Left ventricle myocardium superior (tissue), 1 donor: ENCODE results near the gene RASL11A. TPM values are rescaled to one million over a fixed set of nuclear protein-coding genes. Genes with fewer than 3 reads are reported as not detected.
"Not testable (repeated sequence)": the region's sequence is repeated elsewhere in the genome, so short reads cannot be mapped to it uniquely, and the experiment has no call there.

Experiments
- ATAC-seq: fragments of 200-7000 bp; cut with Tn5 transposase; one replicate; pipeline ENCODE4 v1.9.1; 2020; ENCODE audit warnings: mild to moderate bottlenecking, moderate library complexity
- DNase-seq: peaks from one replicate; pipeline ENCODE4 v3.0.0-alpha.2; 2020
- intact Hi-C: fragments of 100-400 bp; cut with micrococcal nuclease; formaldehyde crosslinking; loops from one replicate; pipeline ENCODE4 v1.11.0; 2022
- total RNA-seq: library from RNA; stranded (reverse); fragmentation: NEBNext Ultra II Directional; extraction: Animal tissue kit (Norgen Biotek cat#: 25700); gene quantifications from one replicate; pipeline ENCODE4 v1.2.1, GENCODE V29; 2021
- donor health status: DM: no; HTN: yes; CAD: no; lungs with severe emphysema.

The RASL11A gene
- total RNA-seq, 1 donor from 2014 or later: 7.9 TPM

DNA sequence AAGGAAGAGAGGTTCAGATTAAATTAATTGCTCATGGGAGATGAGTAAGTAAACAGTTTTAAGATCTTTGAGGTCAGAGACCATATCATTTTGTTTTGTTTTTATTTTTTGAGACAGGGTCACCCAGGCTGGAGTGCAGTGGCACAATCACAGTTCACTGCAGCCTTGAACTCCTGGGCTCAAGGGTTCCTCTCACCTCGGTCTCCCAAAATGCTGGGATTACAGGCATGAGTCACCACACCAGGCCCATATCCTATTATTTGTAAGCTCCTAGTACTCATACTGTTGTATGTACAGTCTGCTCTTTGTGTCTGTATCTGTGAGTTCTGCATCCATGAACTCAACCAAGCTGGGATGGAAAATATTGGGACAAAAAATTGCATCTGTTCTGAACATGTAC is 6.0 kb upstream of the RASL11A start:
- ATAC-seq: no peak
- DNase-seq: no peak
- intact Hi-C loops: no loop called here

DNA sequence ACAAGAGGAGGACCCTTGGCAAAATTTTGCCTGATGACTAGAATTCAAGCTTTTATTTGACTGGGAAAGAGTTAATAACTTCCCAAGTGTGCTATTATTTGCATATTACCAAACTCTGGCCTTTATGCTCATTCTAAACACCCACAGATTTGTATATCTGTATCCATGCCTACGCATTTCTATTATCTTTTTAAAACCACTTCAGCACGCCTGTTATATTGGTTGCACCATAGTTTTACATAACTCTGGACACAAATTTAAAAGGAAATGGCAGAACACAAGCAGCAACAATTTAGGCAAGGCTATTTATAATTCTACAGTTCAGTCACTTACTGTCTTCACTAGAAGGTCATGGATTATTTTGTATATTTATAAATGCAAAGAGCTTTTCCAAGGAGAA is 3.7 kb upstream of the RASL11A start:
- ATAC-seq: no peak
- no peak for DNase-seq
- intact Hi-C loops: no loop called here

DNA sequence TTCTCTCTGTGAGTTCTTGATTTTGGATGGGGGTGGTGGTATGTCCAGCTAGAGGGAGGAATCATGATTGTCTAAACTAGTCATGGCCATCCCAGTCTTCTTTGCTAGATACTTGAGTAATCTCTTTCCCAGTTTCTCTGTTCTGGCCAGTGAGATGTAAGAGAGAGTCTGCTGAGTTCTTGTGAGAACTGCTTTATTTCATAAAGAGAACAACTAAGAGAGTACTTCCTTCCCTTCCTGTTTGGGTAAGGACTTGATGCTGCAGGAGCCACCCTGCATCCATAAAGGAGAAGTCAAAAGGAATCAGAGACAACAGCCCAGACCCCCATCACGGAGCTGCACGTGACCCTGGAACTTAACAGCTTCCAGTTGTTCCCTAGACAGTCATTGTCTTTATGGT is 3.0 kb upstream of the RASL11A start:
- ATAC-seq (no peak), DNase-seq (no peak)
- intact Hi-C loops: no loop called here

DNA sequence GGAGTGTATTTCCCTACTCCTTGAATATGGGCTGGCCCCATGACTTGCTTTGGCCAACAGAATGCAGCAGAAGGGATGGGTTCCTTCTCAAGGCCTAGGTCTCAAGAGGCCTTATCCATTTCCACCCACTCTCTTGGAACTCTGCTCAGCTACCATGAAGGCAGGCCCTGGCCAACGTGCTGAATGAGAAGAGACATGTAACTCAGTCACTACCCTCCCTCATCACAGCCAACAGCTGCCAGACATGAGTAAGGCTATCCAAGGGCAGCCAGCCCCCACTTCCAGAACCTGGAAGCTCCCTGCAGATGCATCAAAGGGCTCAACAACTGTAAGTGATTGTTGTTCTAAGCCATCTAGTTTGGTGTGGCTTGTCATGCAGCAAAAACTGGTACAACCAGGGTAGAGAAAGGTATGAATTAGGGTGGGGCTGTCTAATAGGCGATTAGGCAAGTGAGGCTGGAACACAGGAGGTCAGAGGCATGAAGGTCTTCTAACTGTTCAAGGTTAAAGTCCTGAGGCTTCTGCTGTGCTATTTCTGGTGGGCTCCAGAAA is 1.4 kb upstream of the RASL11A start:
- ATAC-seq (no peak), DNase-seq (no peak)
- intact Hi-C loops: no loop called here

DNA sequence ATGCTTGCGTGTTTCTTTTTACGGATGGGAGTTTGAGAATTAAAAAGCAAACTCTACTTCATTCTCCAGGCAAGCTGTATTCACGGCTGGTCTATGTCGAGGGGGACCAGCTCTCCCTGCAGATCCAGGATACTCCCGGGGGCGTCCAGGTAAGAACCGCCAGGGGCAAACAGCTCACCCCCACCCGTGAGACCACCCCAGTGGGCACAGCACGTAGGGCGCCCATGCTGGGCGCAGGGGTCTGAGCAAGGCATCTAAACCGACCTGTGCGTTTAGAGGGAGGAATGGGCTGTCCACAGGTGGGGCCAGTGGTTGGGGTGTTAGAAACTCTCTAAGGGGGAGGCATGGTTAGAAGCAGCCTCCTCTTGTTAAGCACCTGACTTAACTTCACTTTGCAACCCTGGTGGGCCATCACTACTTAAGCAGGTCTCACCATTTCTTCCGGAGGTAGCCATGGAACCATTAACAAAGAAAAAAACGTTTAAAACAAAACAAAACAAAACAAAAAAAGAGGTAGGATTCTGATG is 1.0 kb downstream of the RASL11A start:
- DNase-seq (no peak), ATAC-seq (no peak)
- intact Hi-C loops: no loop called here

DNA sequence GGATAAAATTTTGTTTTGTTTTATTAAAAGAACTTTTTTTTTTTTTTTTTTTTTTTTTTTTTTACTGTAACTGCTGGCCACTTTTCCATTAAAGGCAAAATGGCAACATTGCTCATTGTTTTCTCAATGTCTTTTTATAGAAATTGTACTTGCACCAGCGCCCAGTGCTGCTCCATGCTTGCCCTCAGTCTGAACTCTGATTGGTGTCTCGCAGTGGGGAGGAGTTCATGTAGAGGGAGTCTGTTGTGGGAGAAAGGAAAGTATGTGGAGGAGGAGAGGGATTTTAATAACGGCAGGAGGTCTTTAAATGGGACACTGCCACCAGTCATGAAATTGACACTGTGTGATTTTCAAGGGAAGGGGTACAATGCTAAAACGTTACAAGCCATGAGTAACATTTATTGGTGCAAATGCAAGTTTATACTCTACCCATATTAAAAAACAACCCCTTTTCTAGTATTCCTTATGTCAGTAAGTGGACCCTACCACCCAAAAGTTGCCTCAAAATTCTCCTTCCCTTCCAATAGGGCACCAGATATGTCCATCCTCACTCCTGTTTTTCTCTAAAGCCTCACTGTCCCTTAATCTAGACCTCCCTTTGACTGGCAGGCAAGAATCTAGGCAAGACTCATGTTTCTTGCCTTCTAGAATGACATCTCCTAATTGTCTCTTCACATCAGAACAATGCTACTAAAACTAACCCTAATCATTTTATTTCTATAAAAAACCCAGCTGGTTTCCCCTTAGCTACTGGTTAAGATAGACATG is 3.2 kb downstream of the RASL11A start:
- intact Hi-C loops: no loop called here
- no peak for DNase-seq
- ATAC-seq: no peak

DNA sequence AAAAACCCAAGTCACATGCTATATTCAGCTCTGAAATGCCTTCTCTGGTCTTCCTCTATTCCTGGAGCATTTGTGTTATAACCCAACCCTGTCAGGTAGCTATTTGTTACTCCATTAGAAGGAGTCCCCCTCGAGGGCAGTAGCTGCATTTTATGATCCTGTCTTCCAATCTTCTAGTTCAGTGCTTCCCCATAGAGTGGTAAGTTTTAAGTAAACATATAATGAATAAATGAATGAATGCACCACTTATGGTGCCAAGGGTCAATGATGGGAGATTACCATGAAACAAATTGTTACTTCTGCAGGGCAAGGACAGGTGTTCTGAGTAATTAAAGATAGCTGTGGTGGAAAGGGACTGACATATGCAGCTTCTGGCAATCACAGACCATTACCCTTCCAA is 4.0 kb downstream of the RASL11A start:
- DNase-seq (no peak), ATAC-seq (no peak)
- intact Hi-C loops: no loop called here

DNA sequence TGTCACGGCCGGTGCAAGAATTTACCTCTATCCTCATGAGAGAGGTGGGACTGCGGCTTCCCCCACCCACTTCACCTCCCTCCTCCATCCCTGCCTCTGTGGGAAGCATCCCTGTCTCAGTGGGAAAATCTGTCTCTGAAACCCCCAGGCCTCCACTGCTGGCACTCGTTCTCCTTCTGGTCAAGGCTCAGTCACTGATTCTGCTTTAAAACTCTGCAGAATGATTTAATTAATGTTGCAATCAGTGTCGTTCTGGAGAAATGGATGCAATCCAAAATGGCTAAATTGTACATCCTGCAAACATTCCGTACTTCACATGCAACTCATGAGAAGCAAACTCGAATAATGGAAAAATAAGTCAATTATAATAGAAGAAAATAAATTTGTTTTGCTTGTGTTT is 5.6 kb downstream of the RASL11A start:
- intact Hi-C loops: no loop called here
- DNase-seq: no peak
- ATAC-seq: peak; percentile 18

DNA sequence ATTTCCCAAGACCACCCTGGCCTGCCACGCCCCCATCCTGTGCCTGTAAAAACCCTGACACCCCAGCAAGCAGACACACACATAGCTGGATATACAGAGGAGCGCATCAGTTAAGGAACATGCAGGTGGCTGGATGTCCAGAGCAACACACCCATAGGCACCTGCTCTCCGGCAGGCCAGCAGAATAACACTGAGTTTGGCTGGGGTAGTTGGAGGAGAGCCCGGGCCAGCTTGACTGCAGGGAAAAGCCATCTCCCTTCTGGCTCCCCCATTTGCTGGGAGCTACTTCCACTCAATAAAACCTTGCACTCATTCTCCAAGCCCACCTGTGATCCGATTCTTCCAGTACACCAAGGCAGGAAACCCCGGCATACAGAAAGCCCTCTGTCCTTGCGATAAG is 8.9 kb downstream of the RASL11A start:
- no peak for DNase-seq
- intact Hi-C loops: no loop called here
- ATAC-seq: no peak

DNA sequence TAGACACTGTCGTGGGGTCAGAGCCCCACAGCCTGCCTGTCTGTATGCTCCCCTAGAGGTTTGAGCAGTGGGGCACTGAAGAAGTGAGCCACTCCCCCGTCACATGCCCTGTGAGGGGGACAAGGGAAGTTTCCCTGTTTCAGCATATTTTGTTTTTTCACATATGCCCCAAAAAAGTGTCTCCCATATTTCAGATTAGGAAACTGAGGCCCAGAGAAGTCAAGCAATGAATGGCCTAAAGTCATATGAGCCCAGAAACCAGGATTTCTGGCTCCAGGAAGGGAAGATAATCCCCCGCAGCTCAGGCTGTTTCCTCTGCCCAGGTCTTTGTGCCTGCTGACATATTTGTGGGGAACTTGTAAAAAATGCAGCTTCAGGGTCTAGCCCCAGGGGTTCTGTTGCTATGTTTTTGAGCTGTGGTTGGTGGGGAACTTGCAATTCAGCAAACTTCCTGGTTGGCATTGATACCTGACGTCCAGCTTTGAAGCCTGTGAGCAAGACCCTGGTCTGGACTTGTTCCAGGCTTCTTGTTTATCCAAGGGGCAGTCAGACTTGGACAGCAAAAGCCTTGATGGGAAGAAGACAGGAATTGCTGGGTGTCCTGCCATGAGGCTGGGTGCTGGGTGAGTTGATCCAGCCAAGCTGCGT is 9.5 kb downstream of the RASL11A start:
- ATAC-seq: no peak
- intact Hi-C loops: loop anchor here (10.0 kb wide), 1 partner anchor 295 kb away; no protein-coding TSS in a partner anchor

DNA sequence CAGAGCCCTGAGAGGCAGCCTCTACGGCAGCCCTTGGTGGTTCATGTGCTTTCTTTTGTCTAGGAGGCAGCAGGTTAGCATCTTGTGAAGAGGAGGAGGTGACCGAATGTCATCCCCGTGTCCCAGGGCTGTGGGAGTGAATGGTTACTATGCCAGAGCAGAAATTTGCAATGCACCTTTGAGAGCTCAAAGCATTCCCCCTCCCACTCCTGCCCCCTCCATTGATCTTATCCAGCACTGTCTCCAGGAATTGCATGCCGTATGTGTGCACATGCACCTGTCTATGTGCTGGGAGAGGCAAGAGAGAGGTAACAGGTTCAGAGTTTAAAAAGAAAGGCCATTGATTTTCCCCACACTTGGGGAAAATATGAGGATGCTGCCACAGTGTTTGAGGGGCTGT is 10.2 kb downstream of the RASL11A start:
- no peak for ATAC-seq
- no peak for DNase-seq
- intact Hi-C loops: loop anchor here (10.0 kb wide), 1 partner anchor 296 kb away; no protein-coding TSS in a partner anchor

More for the DNA sequence above, 9.5 kb downstream of the RASL11A start:
- no peak for DNase-seq

DNA sequence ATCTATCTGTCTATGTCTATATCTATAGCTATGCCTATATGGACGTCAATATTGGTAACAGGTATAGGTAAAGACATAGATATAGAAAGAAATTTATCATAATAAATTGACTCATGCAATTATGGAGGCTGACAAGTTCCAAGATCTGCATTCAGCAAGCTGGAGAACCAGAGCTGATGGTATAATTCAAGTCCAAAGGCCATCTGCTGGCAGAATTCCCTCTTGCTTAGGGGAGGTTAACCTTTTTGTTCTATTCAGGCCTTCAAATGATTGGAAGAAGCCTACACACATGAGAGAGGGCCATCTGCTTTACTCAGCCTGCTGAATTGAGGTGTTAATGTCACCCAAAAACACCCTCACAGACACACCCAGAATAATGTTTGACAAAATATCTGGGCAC is 10.8 kb downstream of the RASL11A start:
- intact Hi-C loops: loop anchor here (10.0 kb wide), 1 partner anchor 297 kb away; no protein-coding TSS in a partner anchor
- ATAC-seq (no peak), DNase-seq (no peak)

DNA sequence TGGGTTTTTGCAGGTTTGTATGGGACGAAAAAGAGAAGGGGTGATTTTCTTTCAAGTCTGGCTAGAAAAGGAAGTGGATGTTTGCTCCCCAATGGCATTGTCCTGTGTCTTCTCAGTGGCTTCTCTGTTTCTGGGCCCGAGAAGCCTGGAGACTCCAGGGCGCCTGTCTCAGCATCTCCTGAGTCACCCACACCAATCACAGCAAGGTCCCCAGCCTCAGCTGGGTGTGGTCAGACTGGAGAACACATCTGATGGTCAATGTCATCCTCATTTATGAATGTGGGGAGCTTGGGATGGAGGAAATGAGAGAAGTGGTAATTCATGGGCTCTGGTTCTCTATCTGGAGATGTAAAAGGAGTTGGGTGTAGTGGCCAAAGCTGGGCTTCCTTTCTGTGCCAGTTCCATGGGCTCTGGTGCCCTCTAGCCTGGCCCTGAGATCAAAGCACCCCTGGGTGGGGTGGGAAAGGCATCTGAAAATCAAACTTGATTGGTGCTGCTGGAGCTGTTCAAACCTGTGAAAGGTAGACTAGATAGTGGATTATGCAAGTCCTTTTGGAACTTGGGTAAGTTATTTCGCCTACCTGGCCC is 13.4 kb downstream of the RASL11A start:
- intact Hi-C loops: loop anchor here (10.0 kb wide), 1 partner anchor 299 kb away; no protein-coding TSS in a partner anchor
- DNase-seq (no peak), ATAC-seq (peak; percentile 83)

DNA sequence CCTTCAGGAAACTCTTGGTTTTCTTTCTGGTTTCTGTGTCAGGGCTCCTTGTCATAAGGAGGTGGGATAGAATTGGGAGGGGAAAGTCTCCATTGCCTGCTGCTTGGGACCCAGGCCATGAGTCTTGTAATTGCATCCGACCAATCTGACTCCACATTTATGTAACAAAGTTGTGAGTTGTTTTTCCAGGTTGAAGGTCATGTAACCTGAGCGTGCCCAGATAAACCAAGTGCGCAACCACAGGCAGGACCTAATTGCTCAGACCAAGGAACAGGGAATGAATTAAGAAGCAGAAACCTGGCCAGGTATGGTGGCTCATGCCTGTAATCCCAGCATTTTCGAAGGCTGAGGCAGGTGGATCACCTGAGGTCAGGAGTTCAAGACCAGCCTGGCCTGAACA is 17.8 kb downstream of the RASL11A start:
- ATAC-seq: no peak
- intact Hi-C loops: loop anchor here (10.0 kb wide), 1 partner anchor 304 kb away; no protein-coding TSS in a partner anchor
- DNase-seq: no peak

DNA sequence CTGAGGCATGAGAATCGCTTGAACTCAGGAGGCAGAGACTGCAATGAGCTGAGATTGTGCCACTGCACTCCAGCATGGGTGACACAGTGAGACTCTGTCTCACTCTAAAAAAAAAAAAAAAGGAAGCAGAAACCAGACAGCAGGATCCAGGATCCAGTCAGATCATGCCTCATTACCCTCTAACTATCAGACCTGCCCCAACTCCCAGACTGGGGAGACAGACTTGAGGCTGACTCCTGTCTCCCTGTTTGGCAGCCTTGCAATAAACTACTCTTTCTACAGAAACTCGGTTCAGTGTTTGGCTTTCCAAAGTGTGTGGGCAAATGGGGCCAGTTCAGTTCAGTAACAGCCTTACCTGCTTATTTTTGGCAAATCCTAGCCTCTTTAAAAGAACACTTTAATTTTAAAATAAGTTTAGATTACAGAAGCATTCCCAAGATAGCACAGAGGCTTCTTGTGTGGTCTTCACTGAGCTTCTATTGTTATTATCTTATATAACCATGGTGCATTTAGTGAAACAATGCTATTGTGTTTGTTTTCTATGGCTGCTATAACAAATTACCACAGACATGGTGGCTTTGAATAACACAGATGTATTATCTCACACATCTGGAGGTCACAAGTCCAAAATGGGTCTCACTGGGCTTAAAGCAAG is 18.5 kb downstream of the RASL11A start:
- DNase-seq (no peak), ATAC-seq (no peak)
- intact Hi-C loops: loop anchor here (10.0 kb wide), 1 partner anchor 304 kb away; no protein-coding TSS in a partner anchor

DNA sequence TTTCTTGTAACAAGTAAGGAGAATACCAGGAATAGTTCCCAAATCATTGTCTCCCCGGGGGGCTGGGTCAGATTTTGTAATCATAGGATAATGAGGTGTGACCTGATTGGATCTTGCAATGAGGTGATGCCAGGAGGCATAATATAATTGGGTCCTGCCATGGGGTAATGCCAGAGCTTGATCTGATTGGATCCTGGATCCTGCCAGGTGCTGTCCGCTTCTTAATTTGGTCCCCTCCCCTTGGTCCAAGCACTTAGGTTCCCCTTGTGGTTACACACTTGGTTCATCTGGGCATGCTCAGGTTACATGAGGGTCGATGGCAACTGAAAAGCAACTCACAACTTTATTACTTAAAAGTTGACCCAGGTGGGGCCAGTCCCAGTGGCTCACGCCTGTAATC is 20.1 kb downstream of the RASL11A start:
- ATAC-seq (no peak), DNase-seq (no peak)
- intact Hi-C loops: no loop called here

DNA sequence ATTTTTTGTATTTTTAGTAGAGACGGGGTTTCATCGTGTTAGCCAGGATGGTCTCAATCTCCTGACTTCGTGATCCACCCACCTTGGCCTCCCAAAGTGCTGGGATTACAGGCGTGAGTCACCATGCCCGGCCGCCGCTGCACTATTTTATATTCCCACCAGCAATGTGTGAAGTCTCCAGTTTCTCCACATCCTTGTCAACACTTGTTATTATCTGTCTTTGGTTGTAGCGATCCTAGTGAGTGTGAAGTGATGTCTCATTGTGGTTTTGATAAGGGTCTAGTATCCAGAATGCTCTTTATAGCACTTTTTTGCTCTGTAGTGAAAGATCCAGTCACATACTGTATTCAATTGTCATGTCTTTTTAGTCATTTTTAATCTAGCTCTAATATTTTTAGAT is 21.3 kb downstream of the RASL11A start:
- ATAC-seq, intact Hi-C loops, DNase-seq: not testable (repeated sequence)

DNA sequence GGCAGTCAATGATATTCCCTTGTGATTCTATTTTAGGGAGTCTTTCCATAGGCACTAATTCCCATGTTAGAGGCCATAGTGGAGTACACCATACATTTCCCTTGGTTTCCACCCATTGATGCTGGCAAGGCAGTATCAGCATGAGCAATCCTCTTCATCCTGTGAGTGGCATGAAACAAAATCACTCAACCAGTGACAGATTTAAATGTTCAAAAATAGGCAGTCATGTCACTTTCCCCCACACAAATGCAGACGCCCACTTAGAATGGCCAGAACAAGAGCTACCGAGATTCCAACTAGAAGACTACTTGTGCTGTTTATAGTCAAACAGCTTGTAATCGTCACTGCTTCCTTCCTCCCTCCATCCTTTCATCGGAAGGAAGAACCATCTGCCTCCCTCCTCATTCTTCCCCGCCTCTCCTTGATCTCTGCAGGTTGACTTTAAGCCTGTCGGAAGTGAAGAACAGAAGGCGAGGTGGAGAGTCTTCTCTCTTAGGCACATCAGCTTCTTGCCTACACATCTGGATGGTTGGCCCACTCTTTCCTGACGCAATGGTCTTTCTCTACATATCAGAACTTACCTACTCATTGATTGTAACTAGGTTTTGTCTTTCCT is 22.6 kb downstream of the RASL11A start:
- DNase-seq (no peak), ATAC-seq (no peak)
- intact Hi-C loops: no loop called here
